Tibial artery (tissue), 4 donors: ENCODE results near the gene ANKLE2.

Experiments used
- DNase-seq, 2 donors: peaks; one replicate each; pipeline ENCODE4 v3.0.0-alpha.2; 2019
- H3K27ac ChIP-seq, 2 donors: fragments of 200-600 bp; sonication (generic) in 1 of 2; 1 replicate in 1 of 2; 2 replicates in 1 of 2; pipeline ENCODE4 v1.5.1; 2018 to 2019; ENCODE audit warnings: mild to moderate bottlenecking in 1 of 2
- H3K27me3 ChIP-seq, 2 donors: fragments of 200-600 bp; sonication (generic) in 1 of 2; one replicate each; pipeline versions ENCODE4 v1.5.1 to v1.6.0; 2016 to 2019
- H3K36me3 ChIP-seq, 3 donors: fragments of 200-600 bp; sonication (generic) in 2 of 3; one replicate each; pipeline ENCODE4 v1.5.1; 2016 to 2019; ENCODE audit warnings: mild to moderate bottlenecking in 2 of 3
- H3K4me1 ChIP-seq, 4 donors: fragments of 200-600 bp; sonication (generic) in 2 of 4; 1 replicate in 3 of 4; 2 replicates in 1 of 4; pipeline ENCODE4 v1.5.1; 2016 to 2019
- H3K4me3 ChIP-seq, 2 donors: fragments of 200-600 bp; sonication (generic) in 1 of 2; 1 replicate in 1 of 2; 2 replicates in 1 of 2; pipeline ENCODE4 v1.5.1; 2018 to 2019; ENCODE audit warnings: mild to moderate bottlenecking in 2 of 2
- H3K9me3 ChIP-seq, 3 donors: fragments of 200-600 bp; sonication (generic) in 1 of 3; one replicate each; pipeline ENCODE4 v1.5.1; 2016 to 2019
- CTCF ChIP-seq, 2 experiments: fragments of 200-600 bp in 1 of 2; fragments of 450-650 bp in 1 of 2; IDR thresholded peaks; one replicate each; pipeline ENCODE4 v1.5.1; 2017 to 2019; ENCODE audit warnings: antibody characterized with exemption in 2 of 2, mild to moderate bottlenecking in 1 of 2, moderate library complexity in 1 of 2
- intact Hi-C: fragments of 100-400 bp; cut with DNase I; formaldehyde crosslinking; loops from one replicate; pipeline ENCODE4 v1.15.0; 2023; ENCODE audit warnings: low total_unique reads

ANKLE2 gene

GRCh38 chr12:132677492-132677891 lies 84.1 kb downstream of the ANKLE2 start:
- H3K4me1 ChIP-seq = no peaks in the 10 kb centered on the region
- H3K36me3 ChIP-seq = peaks cover 41 to 76% (median 50%) of the 10 kb centered on the region in 3 donors
- no peak overlapping the region for H3K4me3 ChIP-seq
- no peaks in the 10 kb centered on the region for H3K9me3 ChIP-seq
- H3K27me3 ChIP-seq = no peaks in the 10 kb centered on the region
- H3K27ac ChIP-seq = no peak overlapping the region
- intact Hi-C loops = no loop called here
- DNase-seq = no peak
- no peak for TF ChIP-seq CTCF (IDR thresholded peaks at IDR 0.05)

- H3K4me1 ChIP-seq = no peaks in the 10 kb centered on the region
- peak in 1 of 2 donors; percentile 3 for DNase-seq
- no peak overlapping the region for H3K27ac ChIP-seq
- H3K9me3 ChIP-seq = no peaks in the 10 kb centered on the region
- intact Hi-C loops = no loop called here
- no peak overlapping the region for H3K4me3 ChIP-seq
- H3K36me3 ChIP-seq = peaks cover 48 to 92% (median 60%) of the 10 kb centered on the region in 3 donors
- no peaks in the 10 kb centered on the region for H3K27me3 ChIP-seq
- no peak for TF ChIP-seq CTCF (IDR thresholded peaks at IDR 0.05)
These were observed 85.7 kb downstream of the ANKLE2 start for GRCh38 chr12:132675757-132676432.
